GM10248 (cell line): ENCODE data around the gene COL15A1.
"Not testable (repeated sequence)": the region's sequence is repeated elsewhere in the genome, so short reads cannot be mapped to it uniquely, and the experiment has no call there.

Source experiments
- CTCF ChIA-PET: fragments of 300-600 bp; sonication (Branson Sonifier 250); formaldehyde crosslinking; extraction: SDS; loops from one replicate; lab custom pipeline; 2021; ENCODE audit warnings: antibody characterized with exemption; lab: Yijun Ruan, JAX
- POLR2A ChIA-PET: fragments of 350-650 bp; sonication (Branson Sonifier 250); formaldehyde crosslinking; extraction: SDS; loops from one replicate; lab custom pipeline; 2020; ENCODE audit warnings: antibody characterized with exemption; lab: Yijun Ruan, JAX
- DNase-seq: peaks from one replicate; pipeline ENCODE4 v3.0.0; 2012; ENCODE audit errors: extremely low spot score
- TF ChIP-seq, protein P1 (sequence below): IDR thresholded peaks from 2 replicates; pipeline ENCODE4 v1.5.1; 2012; ENCODE audit warnings: mild to moderate bottlenecking, low read depth; ENCODE audit errors: extremely low read depth, missing control alignments, control extremely low read depth

Gene COL15A1

GRCh38 chr9:98906273-98907040 is 37.2 kb upstream of the COL15A1 start:
- ChIA-PET POLR2A (no interaction called here), CTCF (interaction anchor here (0.7 to 2.1 kb wide), 4 partner anchors 8 to 58 kb away, joined by 3 to 7 read pairs (median 4); no protein-coding TSS in a partner anchor)
- no peak for DNase-seq
- TF ChIP-seq, protein P1, sequence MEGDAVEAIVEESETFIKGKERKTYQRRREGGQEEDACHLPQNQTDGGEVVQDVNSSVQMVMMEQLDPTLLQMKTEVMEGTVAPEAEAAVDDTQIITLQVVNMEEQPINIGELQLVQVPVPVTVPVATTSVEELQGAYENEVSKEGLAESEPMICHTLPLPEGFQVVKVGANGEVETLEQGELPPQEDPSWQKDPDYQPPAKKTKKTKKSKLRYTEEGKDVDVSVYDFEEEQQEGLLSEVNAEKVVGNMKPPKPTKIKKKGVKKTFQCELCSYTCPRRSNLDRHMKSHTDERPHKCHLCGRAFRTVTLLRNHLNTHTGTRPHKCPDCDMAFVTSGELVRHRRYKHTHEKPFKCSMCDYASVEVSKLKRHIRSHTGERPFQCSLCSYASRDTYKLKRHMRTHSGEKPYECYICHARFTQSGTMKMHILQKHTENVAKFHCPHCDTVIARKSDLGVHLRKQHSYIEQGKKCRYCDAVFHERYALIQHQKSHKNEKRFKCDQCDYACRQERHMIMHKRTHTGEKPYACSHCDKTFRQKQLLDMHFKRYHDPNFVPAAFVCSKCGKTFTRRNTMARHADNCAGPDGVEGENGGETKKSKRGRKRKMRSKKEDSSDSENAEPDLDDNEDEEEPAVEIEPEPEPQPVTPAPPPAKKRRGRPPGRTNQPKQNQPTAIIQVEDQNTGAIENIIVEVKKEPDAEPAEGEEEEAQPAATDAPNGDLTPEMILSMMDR, result no peak

GRCh38 chr9:98907055-98907454 is 36.7 kb upstream of the COL15A1 start:
- DNase-seq, result no peak
- CTCF ChIA-PET, result interaction anchor here (0.8 to 2.1 kb wide), 2 partner anchors 9 to 10 kb away, joined by 4 to 7 read pairs; no protein-coding TSS in a partner anchor
- TF ChIP-seq, protein P1, result no peak
- POLR2A ChIA-PET, result no interaction called here

- ChIA-PET CTCF (interaction anchor here (0.9 to 1.6 kb wide), 2 partner anchors 9 to 16 kb away, joined by 3 read pairs; no protein-coding TSS in a partner anchor), POLR2A (no interaction called here)
- no peak for DNase-seq
- TF ChIP-seq, protein P1, result no peak
Measured at GRCh38 chr9:98908897-98909634, 34.6 kb upstream of the COL15A1 start.

DNA sequence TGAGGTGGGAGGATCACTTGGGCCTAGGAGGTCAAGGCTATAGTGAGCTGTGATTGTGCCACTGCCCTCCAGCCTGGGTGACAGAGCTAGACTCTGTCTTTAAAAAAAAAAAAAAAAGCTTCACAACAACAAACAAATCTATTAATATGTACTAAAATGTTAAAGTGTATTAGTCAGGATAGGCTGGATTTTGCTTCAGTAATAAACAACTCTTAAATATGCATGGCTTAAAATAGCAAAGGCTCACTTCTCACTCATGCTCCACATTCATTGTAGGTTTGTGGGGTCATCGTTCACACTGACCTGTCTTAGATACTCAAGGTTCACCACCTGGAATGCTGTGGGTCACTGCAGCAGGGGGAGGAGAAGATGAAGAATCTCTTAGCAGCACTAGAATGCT is 33.8 kb upstream of the COL15A1 start:
- no peak for DNase-seq
- CTCF ChIA-PET, result interaction anchor here (1.6 kb wide), 1 partner anchor 10 kb away, joined by 3 read pairs; no protein-coding TSS in a partner anchor
- TF ChIP-seq, protein P1, result no peak
- POLR2A ChIA-PET, result no interaction called here

- DNase-seq, result no peak
- TF ChIP-seq, protein P1, result no peak
- CTCF ChIA-PET, result interaction anchor here (1.4 kb wide), 1 partner anchor 63 kb away, joined by 3 read pairs; no protein-coding TSS in a partner anchor
- POLR2A ChIA-PET, result no interaction called here
Measured at GRCh38 chr9:98911042-98911441, 32.7 kb upstream of the COL15A1 start.

GRCh38 chr9:98911738-98912137 is 32.0 kb upstream of the COL15A1 start:
- POLR2A ChIA-PET, DNase-seq: not testable (repeated sequence)
- CTCF ChIA-PET, result interaction anchor here (1.4 to 2.0 kb wide), 2 partner anchors 11 to 64 kb away, joined by 3 to 8 read pairs; no protein-coding TSS in a partner anchor
